Mesenchymal stem cell (in vitro differentiated cells and primary cell): ENCODE data around the gene ECE1. TPM values are rescaled to one million over a fixed set of nuclear protein-coding genes. Genes with fewer than 3 reads are reported as not detected.
A peak's percentile ranks its signal among the peaks of the same experiment; 100 is the strongest.

Experiments
- DNase-seq: peaks from one replicate; pipeline ENCODE4 v3.0.0-alpha.2; 2013
- H2AFZ ChIP-seq: one replicate; pipeline ENCODE4 v1.6.1; 2013; ENCODE audit warnings: low read depth, mild to moderate bottlenecking, control low read depth, inconsistent platforms, low read length, moderate library complexity
- H2AK5ac ChIP-seq: 2 replicates; pipeline ENCODE4 v1.6.1; 2013; ENCODE audit warnings: low read length, moderate library complexity, mild to moderate bottlenecking, inconsistent platforms; ENCODE audit not compliant: severe bottlenecking
- H2BK120ac ChIP-seq: one replicate; pipeline ENCODE4 v1.6.1; 2013; ENCODE audit warnings: low read depth, mild to moderate bottlenecking, inconsistent platforms, low read length, moderate library complexity
- H2BK12ac ChIP-seq, 2 experiments: one replicate each; pipeline ENCODE4 v1.6.1; 2013; ENCODE audit warnings: inconsistent platforms in 2 of 2, low read length in 2 of 2, mild to moderate bottlenecking in 2 of 2, moderate library complexity in 2 of 2, control low read depth in 1 of 2
- H2BK15ac ChIP-seq: one replicate; pipeline ENCODE4 v1.6.1; 2013; ENCODE audit warnings: mild to moderate bottlenecking, low read depth, inconsistent platforms; ENCODE audit not compliant: poor library complexity, severe bottlenecking
- H2BK5ac ChIP-seq: 2 replicates; pipeline ENCODE4 v1.6.1; 2013; ENCODE audit warnings: low read depth, mild to moderate bottlenecking, low read length, control low read depth, inconsistent platforms; ENCODE audit not compliant: poor library complexity, severe bottlenecking
- H3K14ac ChIP-seq, 2 experiments: one replicate each; pipeline ENCODE4 v1.6.1; 2013; ENCODE audit warnings: inconsistent platforms in 2 of 2, low read length in 2 of 2, control low read depth in 1 of 2, mild to moderate bottlenecking in 1 of 2, moderate library complexity in 1 of 2
- H3K18ac ChIP-seq, 2 experiments: one replicate each; pipeline ENCODE4 v1.6.1; 2013; ENCODE audit warnings: inconsistent platforms in 2 of 2, low read length in 2 of 2, control low read depth in 1 of 2, low read depth in 1 of 2, mild to moderate bottlenecking in 1 of 2
- H3K23ac ChIP-seq, 2 experiments: one replicate each; pipeline ENCODE4 v1.6.1; 2013; ENCODE audit warnings: inconsistent platforms in 2 of 2, low read length in 2 of 2, mild to moderate bottlenecking in 2 of 2, moderate library complexity in 2 of 2, control low read depth in 1 of 2
- H3K27ac ChIP-seq: 2 replicates; pipeline ENCODE4 v1.5.1; 2013; ENCODE audit warnings: mild to moderate bottlenecking, moderate library complexity, low read length, control low read depth, inconsistent platforms; ENCODE audit not compliant: poor library complexity, severe bottlenecking
- H3K27me3 ChIP-seq, 2 experiments: 2 replicates each; pipeline versions ENCODE4 v1.6.1 to v1.7.0; 2013; ENCODE audit warnings: low read length in 2 of 2, mild to moderate bottlenecking in 2 of 2, moderate library complexity in 2 of 2, control low read depth in 1 of 2, inconsistent platforms in 1 of 2; ENCODE audit not compliant: control insufficient read depth in 1 of 2, insufficient read depth in 1 of 2
- H3K36me3 ChIP-seq, 2 experiments: 2 replicates each; pipeline versions ENCODE4 v1.6.1 to v1.7.0; 2013; ENCODE audit warnings: low read length in 2 of 2, control low read depth in 1 of 2, inconsistent platforms in 1 of 2, low read depth in 1 of 2, mild to moderate bottlenecking in 1 of 2; ENCODE audit not compliant: insufficient read depth in 2 of 2, control insufficient read depth in 1 of 2
- H3K4ac ChIP-seq, 2 experiments: one replicate each; pipeline ENCODE4 v1.6.1; 2013; ENCODE audit warnings: inconsistent platforms in 2 of 2, low read length in 2 of 2, mild to moderate bottlenecking in 2 of 2, moderate library complexity in 2 of 2, control low read depth in 1 of 2, low read depth in 1 of 2
- H3K4me1 ChIP-seq: 2 replicates; pipeline ENCODE4 v1.6.1; 2013; ENCODE audit warnings: low read depth, low read length, control low read depth; ENCODE audit not compliant: control insufficient read depth, insufficient read depth
- H3K4me2 ChIP-seq: 2 replicates; pipeline ENCODE4 v1.6.1; 2013; ENCODE audit warnings: low read length, mild to moderate bottlenecking, inconsistent platforms; ENCODE audit not compliant: poor library complexity, severe bottlenecking
- H3K4me3 ChIP-seq, 2 experiments: 2 replicates each; pipeline versions ENCODE4 v1.5.1 to v1.7.0; 2013; ENCODE audit warnings: low read length in 2 of 2, mild to moderate bottlenecking in 2 of 2, control low read depth in 1 of 2, low read depth in 1 of 2; ENCODE audit not compliant: insufficient read depth in 1 of 2
- H3K79me1 ChIP-seq: replicated peaks from 2 replicates; pipeline ENCODE4 v1.6.1; 2013; ENCODE audit warnings: mild to moderate bottlenecking, control low read depth, low read length, inconsistent platforms; ENCODE audit not compliant: poor library complexity, severe bottlenecking
- H3K9ac ChIP-seq: 2 replicates; pipeline ENCODE4 v1.7.0; 2013; ENCODE audit warnings: mild to moderate bottlenecking, low read length, moderate library complexity
- H3K9me3 ChIP-seq: 2 replicates; pipeline ENCODE4 v1.7.0; 2013; ENCODE audit warnings: mild to moderate bottlenecking, low read length; ENCODE audit not compliant: control insufficient read depth
- H4K8ac ChIP-seq: one replicate; pipeline ENCODE4 v1.6.1; 2013; ENCODE audit warnings: inconsistent platforms, mild to moderate bottlenecking, low read length, moderate library complexity
- H4K91ac ChIP-seq: one replicate; pipeline ENCODE4 v1.6.1; 2013; ENCODE audit warnings: mild to moderate bottlenecking, low read length, inconsistent platforms
- WGBS: methylation state at CpG from one replicate; pipeline ENCODE4 v1.1.7; 2013; ENCODE audit warnings: mixed read lengths; 5-methylcytosine and 5-hydroxymethylcytosine counted together
- polyA plus RNA-seq, 2 experiments: library from polyadenylated mRNA; stranded (reverse); fragments of 200-250 nt; gene quantifications; one replicate each; pipeline ENCODE4 v1.2.3, GENCODE V29; 2013

The ECE1 gene
- 229 TPM for polyA plus RNA-seq (2013, experiment 1 of 2)
- 222 TPM for polyA plus RNA-seq (2013, experiment 2 of 2)

DNA sequence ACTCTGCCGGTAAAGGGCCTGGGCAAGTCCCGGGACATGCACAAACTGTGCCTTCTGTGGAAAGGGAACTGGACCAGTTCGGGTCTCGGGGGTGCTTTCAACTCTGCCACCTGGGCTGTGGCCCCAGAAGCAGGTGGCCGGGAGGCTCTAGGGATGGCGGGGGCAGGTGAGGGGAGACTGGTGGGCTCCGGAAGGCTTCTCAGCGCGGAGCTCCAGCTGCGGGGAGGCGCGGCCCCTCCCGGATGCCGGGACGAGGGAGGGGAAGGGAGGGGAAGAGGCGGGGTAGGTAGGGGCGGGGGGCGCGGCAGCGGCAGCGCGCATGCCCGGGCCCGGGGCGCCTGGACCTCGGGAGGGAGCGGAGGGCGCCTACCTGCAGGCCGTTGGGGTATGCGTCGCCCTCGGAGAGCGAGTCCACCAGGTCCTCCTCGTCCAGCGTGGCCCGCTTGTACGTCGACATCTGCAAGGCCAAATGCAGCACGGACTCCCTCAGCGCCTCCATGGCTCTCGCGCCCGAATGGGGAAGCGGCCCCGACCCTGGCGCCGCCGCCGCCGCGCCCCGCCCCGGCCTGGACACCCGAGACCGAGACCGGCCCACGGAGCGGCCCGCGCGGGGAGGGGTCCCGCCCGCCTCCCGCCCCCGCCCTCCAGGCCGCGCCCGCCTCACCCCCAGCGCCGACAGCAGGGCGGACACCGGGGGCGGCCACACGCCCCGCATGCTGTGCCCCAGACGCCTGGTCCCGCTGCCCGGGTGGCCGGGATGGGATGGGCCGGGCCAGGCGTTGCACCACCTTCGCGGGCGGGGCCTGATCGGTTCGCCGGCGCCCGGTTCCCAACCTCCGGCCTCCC is at the start of gene ECE1:
ECE1 (minus strand) TSS at position 764 of the 846 bp plus-strand sequence; CDS start at position 715, 49 bp downstream.
- peak within 1 kb of the TSS; percentile 65 for H2BK120ac ChIP-seq
- peaks cover 32% of the 10 kb centered on the region for H3K4me1 ChIP-seq
- peak within 1 kb of the TSS; percentile 91 to 99 for H3K18ac ChIP-seq
- no peaks in the 10 kb centered on the region for H3K9me3 ChIP-seq
- peak within 1 kb of the TSS; percentile 86 to 91 for H3K14ac ChIP-seq
- H3K9ac ChIP-seq: peak within 1 kb of the TSS; percentile 87
- H3K27me3 ChIP-seq: no peaks in the 10 kb centered on the region
- peaks cover 27% of the 10 kb centered on the region for H3K79me1 ChIP-seq
- H3K23ac ChIP-seq: peak within 1 kb of the TSS in 1 of 2 experiments; percentile 61
- peak within 1 kb of the TSS; percentile 95 for H3K4me2 ChIP-seq
- H3K27ac ChIP-seq: no peak within 1 kb of the TSS
- peak within 1 kb of the TSS; percentile 39 for H2BK5ac ChIP-seq
- H3K4ac ChIP-seq: peak within 1 kb of the TSS; percentile 88
- peak within 1 kb of the TSS; percentile 82 to 90 for H3K4me3 ChIP-seq
- WGBS: 3% methylated on average over 41 of the region's 90 CpGs
- H2AFZ ChIP-seq: peak within 1 kb of the TSS; percentile 20
- H3K36me3 ChIP-seq: peaks cover under 1 to 3% of the 10 kb centered on the region in 2 experiments
- peak within 1 kb of the TSS; percentile 84 for H4K8ac ChIP-seq
- peak within 1 kb of the TSS; percentile 36 for H2BK15ac ChIP-seq
- DNase-seq: peak; percentile 41
- H2AK5ac ChIP-seq: peak within 1 kb of the TSS; percentile 83
- H2BK12ac ChIP-seq: peak within 1 kb of the TSS in 1 of 2 experiments; percentile 74
- H4K91ac ChIP-seq: peak within 1 kb of the TSS; percentile 98

DNA sequence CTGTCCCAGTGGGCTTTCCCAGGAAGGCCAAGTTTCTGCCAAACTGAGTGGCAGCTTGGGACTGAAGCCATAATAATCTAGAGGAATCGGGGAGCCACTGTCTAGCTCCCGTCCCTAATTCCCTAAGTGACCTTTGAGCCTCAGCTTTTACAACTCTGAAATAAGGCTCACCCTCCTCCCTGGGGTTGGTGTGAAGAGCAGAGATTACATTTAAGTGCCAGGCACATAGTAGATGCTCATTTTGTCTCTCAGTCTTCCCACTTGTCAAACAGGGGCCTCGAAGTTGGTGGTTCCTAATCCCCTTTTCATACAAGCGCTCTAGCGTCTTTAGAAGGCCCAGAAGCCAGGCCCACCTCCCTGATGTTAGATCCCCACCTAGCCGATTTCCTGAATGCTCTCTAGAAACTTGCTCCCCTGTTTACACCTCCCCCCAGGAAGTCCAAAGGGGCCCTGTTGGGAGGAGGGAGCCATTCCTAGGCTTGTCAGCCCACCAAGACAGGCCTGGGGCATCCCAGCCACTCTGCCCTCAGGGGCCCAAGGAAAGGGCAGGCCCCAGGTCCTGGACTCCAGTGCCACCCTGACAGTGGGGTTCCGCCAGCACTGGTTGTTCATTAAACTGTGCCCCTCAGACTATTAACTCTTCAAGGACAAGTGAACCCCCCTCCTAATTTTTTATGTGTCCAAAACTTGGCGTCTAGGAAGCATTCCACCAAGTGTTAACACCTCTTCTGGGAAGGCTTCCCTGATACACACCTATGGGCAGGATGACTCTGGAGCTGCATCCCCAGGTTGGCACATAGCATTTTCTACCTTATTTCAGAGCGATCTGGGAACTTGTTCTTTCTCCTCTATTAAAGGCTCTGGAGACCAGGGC is 49.3 kb upstream of the ECE1 start:
- no peaks in the 10 kb centered on the region for H3K27me3 ChIP-seq
- H3K27ac ChIP-seq: no peak overlapping the region
- H3K79me1 ChIP-seq: peaks cover 49% of the 10 kb centered on the region
- H4K8ac ChIP-seq: peak overlapping the region; percentile 49
- H3K4me1 ChIP-seq: peaks cover 59% of the 10 kb centered on the region
- H3K4me2 ChIP-seq: no peak overlapping the region
- H2BK120ac ChIP-seq: peak overlapping the region; percentile 40
- H3K23ac ChIP-seq: no peak overlapping the region
- no peaks in the 10 kb centered on the region for H3K9me3 ChIP-seq
- H3K14ac ChIP-seq: no peak overlapping the region
- H4K91ac ChIP-seq: peak overlapping the region; percentile 41
- no peak for DNase-seq
- H2AFZ ChIP-seq: no peak overlapping the region
- H3K4ac ChIP-seq: peak overlapping the region; percentile 21 to 46
- no peak overlapping the region for H2BK5ac ChIP-seq
- H2AK5ac ChIP-seq: peak overlapping the region; percentile 47
- H3K4me3 ChIP-seq: no peak overlapping the region
- H3K36me3 ChIP-seq: peaks cover 7 to 8% of the 10 kb centered on the region in 2 experiments
- H2BK12ac ChIP-seq: peak overlapping the region; percentile 78 to 87
- peak overlapping the region; percentile 21 for H3K9ac ChIP-seq
- H3K18ac ChIP-seq: peak overlapping the region; percentile 57 to 63
- peak overlapping the region; percentile 99 for H2BK15ac ChIP-seq
- 59% methylated on average over 8 of the region's 9 CpGs for WGBS

GRCh38 chr1:21338573-21339355 is 48.5 kb upstream of the ECE1 start:
- WGBS: 41% methylated on average over 10 of the region's 10 CpGs
- peak; percentile 91 for DNase-seq

More at GRCh38 chr1:21338573-21339355, 48.5 kb upstream of the ECE1 start:
- peak overlapping the region in 1 of 2 experiments; percentile 76 for H3K14ac ChIP-seq
- H2AK5ac ChIP-seq: peak overlapping the region; percentile 38
- peaks cover 58% of the 10 kb centered on the region for H3K4me1 ChIP-seq
- no peaks in the 10 kb centered on the region for H3K27me3 ChIP-seq
- peak overlapping the region; percentile 15 to 65 for H3K4ac ChIP-seq
- no peak overlapping the region for H2BK5ac ChIP-seq
- H2BK120ac ChIP-seq: no peak overlapping the region
- H3K79me1 ChIP-seq: peaks cover 44% of the 10 kb centered on the region
- H3K23ac ChIP-seq: peak overlapping the region in 1 of 2 experiments; percentile 41
- H3K9ac ChIP-seq: peak overlapping the region; percentile 56
- H2BK12ac ChIP-seq: peak overlapping the region; percentile 9 to 81
- H3K18ac ChIP-seq: peak overlapping the region; percentile 57 to 73
- H2BK15ac ChIP-seq: peak overlapping the region; percentile 29
- no peak overlapping the region for H3K4me3 ChIP-seq
- H3K4me2 ChIP-seq: no peak overlapping the region
- peak overlapping the region; percentile 81 for H4K91ac ChIP-seq
- no peaks in the 10 kb centered on the region for H3K9me3 ChIP-seq
- H3K27ac ChIP-seq: no peak overlapping the region
- H3K36me3 ChIP-seq: peaks cover 7 to 8% of the 10 kb centered on the region in 2 experiments
- no peak overlapping the region for H2AFZ ChIP-seq
- peak overlapping the region; percentile 27 for H4K8ac ChIP-seq
